ENCODE data around the gene PEX7. TPM values are rescaled to one million over a fixed set of nuclear protein-coding genes. Genes with fewer than 3 reads are reported as not detected.

PEX7 gene
- total and polyA plus RNA-seq, 2 experiments from 2014 or later, result 11.8 to 13.5 TPM

DNA sequence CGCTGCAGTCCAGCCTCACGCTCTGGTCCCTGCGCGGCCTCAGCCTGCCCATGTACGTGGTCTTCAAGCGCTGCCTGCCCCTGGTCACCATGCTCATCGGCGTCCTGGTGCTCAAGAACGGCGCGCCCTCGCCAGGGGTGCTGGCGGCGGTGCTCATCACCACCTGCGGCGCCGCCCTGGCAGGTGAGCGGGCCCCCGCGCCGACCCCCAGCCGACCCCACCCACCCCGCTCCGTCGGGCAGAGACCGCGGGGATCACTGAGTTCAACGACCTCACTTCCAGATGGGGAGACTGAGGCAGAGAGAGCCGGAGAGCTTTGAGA, 100.3 kb downstream of the PEX7 start (continued):
- no peak for TF ChIP-seq ZNF462 (CRISPR knock-in tag; IDR thresholded peaks at IDR 0.05)

DNA sequence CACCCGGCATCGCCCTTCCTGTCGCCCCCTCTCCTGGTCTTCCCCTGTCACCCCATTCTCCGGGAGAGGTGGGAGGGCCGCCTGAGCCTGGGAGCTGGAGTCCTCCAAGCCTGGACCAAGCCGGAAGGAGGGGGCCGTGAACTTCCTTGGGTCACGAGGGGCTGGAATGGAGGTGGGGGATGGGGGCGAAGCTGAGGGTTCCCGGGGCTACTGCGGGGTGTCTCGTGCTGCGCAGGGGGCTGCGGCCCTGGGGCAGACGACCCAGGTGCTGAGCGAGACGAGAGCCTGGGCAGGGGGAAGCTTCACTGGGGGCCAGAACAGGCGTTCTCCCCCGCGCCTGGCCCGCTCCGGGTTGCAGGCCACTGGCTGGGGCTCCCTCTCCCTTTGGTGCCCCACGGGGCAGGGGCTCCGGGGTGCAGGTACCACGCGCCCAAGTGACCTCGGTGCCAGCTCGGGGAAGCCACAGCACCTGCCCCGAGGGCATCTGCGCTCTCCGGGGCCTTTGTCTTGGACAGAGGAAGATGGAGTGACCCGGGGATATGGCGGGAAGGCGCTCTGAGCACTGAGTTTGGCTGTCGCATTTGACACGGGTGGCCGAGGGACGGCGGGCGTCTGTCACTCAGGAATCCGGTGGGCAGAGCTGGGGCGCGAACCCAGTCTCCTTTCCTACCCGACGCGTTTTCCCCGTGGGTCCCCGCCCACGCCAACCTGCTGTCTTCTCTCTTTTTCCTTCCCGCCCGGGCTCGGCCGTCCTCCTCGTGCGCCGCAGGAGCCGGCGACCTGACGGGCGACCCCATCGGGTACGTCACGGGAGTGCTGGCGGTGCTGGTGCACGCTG, 100.9 kb downstream of the PEX7 start:
- Mint-ChIP-seq H3K36me3 (ENCODE audit: low read depth) (no peaks in the 10 kb centered on the region), H3K27me3 (ENCODE audit: insufficient read depth, low read depth, poor library complexity) (peaks cover 49% of the 10 kb centered on the region), H3K4me3 (peak overlapping the region; percentile 75), H3K9me3 (no peaks in the 10 kb centered on the region), H3K4me1 (peaks cover 15% of the 10 kb centered on the region), H3K27ac (no peak overlapping the region)
- peak overlapping the region; percentile 68 for H3K4me3 ChIP-seq
- peaks cover 11% of the 10 kb centered on the region for H3F3A ChIP-seq (replicated peaks; ENCODE audit: low read depth)
- ATAC-seq (peak; percentile 35), DNase-seq (ENCODE audit: low spot score) (peak; percentile 76)
- H2AFZ ChIP-seq, result peak overlapping the region; percentile 91; the same call in 1 of the 2 replicates
- TF ChIP-seq ZNF331 (CRISPR knock-in tag; IDR thresholded peaks at IDR 0.05; ENCODE audit: low read depth) (no peak), POLR2AphosphoS5 (IDR thresholded peaks at IDR 0.05; ENCODE audit: low read depth) (peak; percentile 46), CTCF (conservative IDR thresholded peaks at IDR 0.05; ENCODE audit: low read depth in 2 of 2) (peak in 1 of 2 experiments; percentile 23; a peak in 1 of 4 replicates), EZH2 (IDR thresholded peaks at IDR 0.05; ENCODE audit: low read depth, unreplicated experiment) (peak; percentile 58)
- peaks cover 5% of the 10 kb centered on the region; the same call in 1 of the 2 replicates for H3K9me2 ChIP-seq (ENCODE audit: insufficient read depth)
- peaks cover 80% of the 10 kb centered on the region for H3K27me3 ChIP-seq (ENCODE audit: insufficient read depth)
- H3K27ac ChIP-seq (ENCODE audit: low read depth), result no peak overlapping the region
- peaks cover 19% of the 10 kb centered on the region for H3K4me1 ChIP-seq (ENCODE audit: insufficient read depth)
- H3K79me2 ChIP-seq (replicated peaks; ENCODE audit: insufficient read depth), result no peaks in the 10 kb centered on the region
- no peaks in the 10 kb centered on the region for H4K20me1 ChIP-seq (replicated peaks; ENCODE audit: insufficient read depth)
- no peaks in the 10 kb centered on the region for H3K36me3 ChIP-seq (ENCODE audit: insufficient read depth)
- peak overlapping the region; percentile 89 for H3K4me2 ChIP-seq
